ENCODE measurements around the gene DCTN2. TPM values are rescaled to one million over a fixed set of nuclear protein-coding genes. Genes with fewer than 3 reads are reported as not detected.

DCTN2 gene
- total RNA-seq, 4 donors from 2014 or later: 161 to 326 (median 229) TPM

DNA sequence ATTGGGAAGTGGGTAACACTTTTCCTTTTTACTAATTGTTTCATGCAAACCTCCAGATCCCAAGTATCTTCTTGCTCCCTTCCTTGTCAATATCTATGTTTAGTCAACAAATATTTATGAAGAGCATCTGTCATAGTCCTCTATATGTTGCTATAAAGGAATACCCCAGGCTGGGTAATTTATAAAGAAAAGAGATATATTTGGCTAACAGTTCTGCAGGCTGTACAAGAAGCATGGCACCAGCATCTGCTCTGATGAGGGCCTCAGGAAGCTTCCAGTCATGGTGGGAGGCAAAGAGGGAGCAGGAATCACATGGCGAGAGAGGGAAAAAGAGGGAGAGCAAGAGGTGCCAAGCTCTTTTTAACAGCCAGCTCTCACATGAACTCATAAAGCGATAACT lies 7.5 kb upstream of the DCTN2 start:
- no peak for DNase-seq
- Histone ChIP-seq H3K27me3 (no peaks in the 10 kb centered on the region), H3K27ac (no peak overlapping the region), H3K36me3 (no peaks in the 10 kb centered on the region), H3K4me3 (no peak overlapping the region), H3K4me1 (peaks cover 0 to 10% (median 3%) of the 10 kb centered on the region in 4 donors), H3K9me3 (no peaks in the 10 kb centered on the region)
- TF ChIP-seq POLR2A (IDR thresholded peaks at IDR 0.05): no peak
- TF ChIP-seq, protein P1, sequence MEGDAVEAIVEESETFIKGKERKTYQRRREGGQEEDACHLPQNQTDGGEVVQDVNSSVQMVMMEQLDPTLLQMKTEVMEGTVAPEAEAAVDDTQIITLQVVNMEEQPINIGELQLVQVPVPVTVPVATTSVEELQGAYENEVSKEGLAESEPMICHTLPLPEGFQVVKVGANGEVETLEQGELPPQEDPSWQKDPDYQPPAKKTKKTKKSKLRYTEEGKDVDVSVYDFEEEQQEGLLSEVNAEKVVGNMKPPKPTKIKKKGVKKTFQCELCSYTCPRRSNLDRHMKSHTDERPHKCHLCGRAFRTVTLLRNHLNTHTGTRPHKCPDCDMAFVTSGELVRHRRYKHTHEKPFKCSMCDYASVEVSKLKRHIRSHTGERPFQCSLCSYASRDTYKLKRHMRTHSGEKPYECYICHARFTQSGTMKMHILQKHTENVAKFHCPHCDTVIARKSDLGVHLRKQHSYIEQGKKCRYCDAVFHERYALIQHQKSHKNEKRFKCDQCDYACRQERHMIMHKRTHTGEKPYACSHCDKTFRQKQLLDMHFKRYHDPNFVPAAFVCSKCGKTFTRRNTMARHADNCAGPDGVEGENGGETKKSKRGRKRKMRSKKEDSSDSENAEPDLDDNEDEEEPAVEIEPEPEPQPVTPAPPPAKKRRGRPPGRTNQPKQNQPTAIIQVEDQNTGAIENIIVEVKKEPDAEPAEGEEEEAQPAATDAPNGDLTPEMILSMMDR (IDR thresholded peaks at IDR 0.05): no peak

GRCh38 chr12:57553343-57554202 lies 6.6 kb upstream of the DCTN2 start:
- Histone ChIP-seq H3K4me1 (peaks cover 0 to 11% (median 3%) of the 10 kb centered on the region in 4 donors), H3K27me3 (no peaks in the 10 kb centered on the region), H3K9me3 (no peaks in the 10 kb centered on the region), H3K4me3 (no peak overlapping the region), H3K36me3 (no peaks in the 10 kb centered on the region), H3K27ac (no peak overlapping the region)
- TF ChIP-seq, protein P1 (IDR thresholded peaks at IDR 0.05): no peak
- no peak for TF ChIP-seq POLR2A (IDR thresholded peaks at IDR 0.05)
- no peak for DNase-seq

DNA sequence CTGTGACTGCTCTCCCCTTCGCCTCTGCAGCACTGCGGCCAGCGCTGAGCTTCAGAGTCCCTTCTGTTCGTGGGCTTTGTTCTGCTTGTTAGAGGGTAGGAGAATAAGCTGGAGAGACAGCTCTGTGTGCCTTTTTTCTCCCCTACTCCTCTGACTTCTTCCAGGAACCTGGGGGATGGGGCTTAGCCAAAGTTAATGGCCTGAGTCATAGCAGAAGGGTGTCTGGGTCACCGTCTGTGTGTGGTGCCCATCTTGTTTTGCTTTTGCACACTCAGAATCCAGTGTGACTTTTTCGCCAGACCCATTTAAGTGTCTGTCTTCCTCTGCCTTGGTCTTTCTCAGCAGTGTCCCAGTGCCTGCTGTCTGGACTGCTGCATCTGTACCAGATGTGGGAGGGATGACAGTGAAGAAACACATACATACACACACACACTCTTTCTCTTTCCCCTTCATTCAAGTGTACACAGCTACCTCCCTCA lies 5.9 kb upstream of the DCTN2 start:
- Histone ChIP-seq H3K27me3 (no peaks in the 10 kb centered on the region), H3K4me1 (peaks cover 0 to 11% (median 3%) of the 10 kb centered on the region in 4 donors), H3K36me3 (no peaks in the 10 kb centered on the region), H3K9me3 (no peaks in the 10 kb centered on the region), H3K4me3 (no peak overlapping the region), H3K27ac (no peak overlapping the region)
- DNase-seq: no peak
- TF ChIP-seq, protein P1 (IDR thresholded peaks at IDR 0.05): no peak
- no peak for TF ChIP-seq POLR2A (IDR thresholded peaks at IDR 0.05)

DNA sequence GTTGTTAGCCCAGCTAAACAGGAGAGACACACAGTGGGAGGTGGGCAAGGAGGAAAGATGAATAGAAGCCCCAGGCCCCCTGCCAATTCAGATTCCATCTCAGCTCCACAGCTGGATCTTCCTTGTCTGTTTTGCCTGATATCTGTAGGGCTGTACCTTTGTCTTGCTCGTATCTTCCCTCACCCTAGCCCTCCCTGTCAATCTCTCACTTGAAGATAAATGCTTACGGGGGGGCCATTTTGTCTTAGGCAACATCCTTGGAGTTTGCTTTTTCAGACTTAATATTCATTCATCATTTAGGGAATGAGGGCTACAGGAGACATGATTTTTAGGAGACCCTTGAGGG lies 5.3 kb upstream of the DCTN2 start:
- Histone ChIP-seq H3K27me3 (no peaks in the 10 kb centered on the region), H3K4me1 (peaks cover 0 to 11% (median 3%) of the 10 kb centered on the region in 4 donors), H3K4me3 (no peak overlapping the region), H3K9me3 (no peaks in the 10 kb centered on the region), H3K27ac (no peak overlapping the region), H3K36me3 (no peaks in the 10 kb centered on the region)
- no peak for DNase-seq
- TF ChIP-seq POLR2A (IDR thresholded peaks at IDR 0.05): no peak
- TF ChIP-seq, protein P1 (IDR thresholded peaks at IDR 0.05): no peak

- Histone ChIP-seq H3K36me3 (no peaks in the 10 kb centered on the region), H3K27ac (no peak overlapping the region), H3K9me3 (no peaks in the 10 kb centered on the region), H3K27me3 (no peaks in the 10 kb centered on the region), H3K4me3 (no peak overlapping the region), H3K4me1 (peaks cover 0 to 11% (median 3%) of the 10 kb centered on the region in 4 donors)
- no peak for DNase-seq
- no peak for TF ChIP-seq POLR2A (IDR thresholded peaks at IDR 0.05)
- TF ChIP-seq, protein P1 (IDR thresholded peaks at IDR 0.05): no peak
These were observed 4.8 kb upstream of the DCTN2 start for GRCh38 chr12:57551637-57552305.

Data from Peyer's patch (tissue), 4 donors.